HG02981 (cell line): ENCODE data around the gene TBL1Y.
"Not testable (repeated sequence)": the region's sequence is repeated elsewhere in the genome, so short reads cannot be mapped to it uniquely, and the experiment has no call there.

ENCODE experiments used
- ATAC-seq: cut with Tn5 transposase; IDR thresholded peaks from one replicate; pipeline ENCODE4 v1.9.1; 2021; ENCODE audit warnings: mild to moderate bottlenecking, moderate library complexity; ENCODE audit not compliant: unreplicated experiment

TBL1Y gene

DNA sequence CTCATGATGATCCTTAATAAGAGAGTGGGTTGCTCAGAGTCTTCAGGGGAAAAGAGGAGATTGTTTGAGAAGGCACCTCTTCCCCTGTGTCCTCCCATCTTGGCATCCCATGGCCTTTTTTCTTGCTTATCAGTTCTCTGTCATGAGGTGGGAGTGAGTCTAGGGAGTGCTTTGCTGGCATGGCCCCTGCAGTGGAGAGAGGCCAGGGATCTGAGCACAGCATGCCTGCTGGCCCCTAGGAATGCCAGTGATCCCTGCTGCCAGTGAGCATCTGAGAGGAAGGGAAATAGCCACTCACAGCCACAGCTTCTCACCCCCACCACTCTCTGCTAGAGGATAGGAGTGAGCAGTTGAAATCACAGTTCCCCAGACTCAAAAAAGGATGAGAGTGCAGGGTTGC is 168.2 kb downstream of the TBL1Y start:
- no peak for ATAC-seq

DNA sequence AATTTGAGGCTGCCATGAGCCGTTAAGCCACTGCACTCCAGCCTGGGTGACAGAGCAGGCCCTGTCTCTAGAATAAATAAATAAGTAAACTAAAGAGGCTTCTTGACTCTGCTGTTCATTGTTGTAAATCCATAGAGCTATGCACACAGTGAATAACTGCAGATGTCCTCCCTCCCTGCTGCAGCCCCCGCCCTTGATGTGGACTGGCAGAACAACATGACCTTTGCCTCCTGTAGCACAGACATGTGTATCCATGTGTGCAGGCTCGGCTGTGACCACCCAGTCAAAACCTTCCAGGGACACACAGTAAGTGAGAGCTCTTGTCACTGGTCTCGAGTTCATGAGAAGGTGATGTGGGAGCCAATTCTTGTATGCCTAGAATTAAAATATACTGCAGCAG is 170.1 kb downstream of the TBL1Y start:
- not testable (repeated sequence) for ATAC-seq

DNA sequence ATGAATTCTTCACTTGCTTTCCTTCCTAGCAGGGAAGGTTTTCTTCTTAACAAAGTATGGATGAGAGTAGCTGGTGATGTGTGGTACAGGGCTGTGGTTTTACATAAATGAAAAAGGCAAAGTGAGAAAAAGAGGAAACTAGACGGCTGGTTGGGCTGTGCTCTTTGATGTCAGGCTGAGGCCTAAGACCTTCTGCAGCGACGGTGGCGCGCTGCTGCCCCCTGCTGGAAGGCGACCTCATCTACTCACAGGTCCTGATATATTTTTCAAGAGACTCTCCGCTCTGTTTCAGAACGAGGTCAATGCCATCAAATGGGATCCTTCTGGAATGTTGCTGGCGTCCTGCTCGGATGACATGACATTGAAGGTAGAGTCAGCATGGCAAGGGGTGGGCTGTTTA is 175.1 kb downstream of the TBL1Y start:
- ATAC-seq = peak; percentile 91

DNA sequence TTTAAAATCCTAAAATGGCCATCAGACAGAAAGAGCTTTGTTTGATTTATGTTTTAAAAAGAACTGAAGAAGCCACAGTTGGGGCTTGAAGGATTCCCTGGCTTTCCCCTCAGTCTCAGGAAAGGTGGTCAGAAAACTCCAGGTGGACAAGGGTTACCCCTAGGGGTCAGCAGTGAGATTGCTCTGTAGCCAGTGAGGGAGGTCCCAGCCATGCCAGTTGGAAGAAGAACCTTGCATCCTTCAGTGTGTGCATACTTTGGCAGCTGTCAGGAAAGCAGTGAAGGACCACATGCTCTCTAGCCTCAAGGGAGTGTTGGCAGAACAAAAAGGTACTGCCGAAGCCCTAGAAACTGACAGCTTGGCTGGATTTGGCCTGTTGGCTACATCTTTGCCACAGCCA is 182.3 kb downstream of the TBL1Y start:
- ATAC-seq = no peak

DNA sequence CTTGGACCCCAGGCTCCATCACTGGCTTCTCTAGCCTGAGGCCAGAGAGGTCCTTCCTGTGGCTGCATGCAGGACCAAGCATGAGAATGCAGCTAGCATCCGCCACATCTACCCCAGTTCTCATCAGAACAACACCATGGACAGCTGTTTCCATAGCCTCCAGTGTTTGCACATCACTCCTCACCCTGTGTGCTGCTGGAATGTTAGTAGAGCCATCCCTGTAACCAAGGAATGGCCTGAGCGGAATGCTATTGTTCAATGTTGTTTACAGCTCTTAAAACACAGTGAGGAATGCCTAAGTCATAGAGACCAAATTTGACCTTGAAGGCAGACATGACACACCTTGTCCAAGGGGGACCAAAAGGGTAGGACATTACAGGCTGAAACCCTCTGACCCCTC is 183.9 kb downstream of the TBL1Y start:
- no peak for ATAC-seq

DNA sequence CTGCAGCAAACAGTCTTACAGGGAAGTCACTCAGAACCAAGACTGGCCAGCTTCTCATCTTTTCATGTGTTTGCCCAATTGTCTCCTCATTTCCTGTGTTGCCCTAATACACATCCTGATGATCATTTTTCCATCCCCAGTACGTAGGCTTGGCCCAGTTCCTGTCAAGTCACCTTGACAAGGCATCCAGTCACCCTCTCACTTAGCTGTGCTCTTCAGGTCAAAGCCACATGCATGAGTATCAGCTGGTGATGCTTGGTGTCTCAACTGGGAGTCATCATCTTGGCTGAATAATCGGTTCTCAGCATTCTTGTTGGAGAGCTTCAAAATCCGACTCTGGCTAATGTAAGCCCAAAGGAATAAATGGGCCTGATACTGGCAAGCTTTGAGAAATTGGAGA is 186.5 kb downstream of the TBL1Y start:
- ATAC-seq = no peak

DNA sequence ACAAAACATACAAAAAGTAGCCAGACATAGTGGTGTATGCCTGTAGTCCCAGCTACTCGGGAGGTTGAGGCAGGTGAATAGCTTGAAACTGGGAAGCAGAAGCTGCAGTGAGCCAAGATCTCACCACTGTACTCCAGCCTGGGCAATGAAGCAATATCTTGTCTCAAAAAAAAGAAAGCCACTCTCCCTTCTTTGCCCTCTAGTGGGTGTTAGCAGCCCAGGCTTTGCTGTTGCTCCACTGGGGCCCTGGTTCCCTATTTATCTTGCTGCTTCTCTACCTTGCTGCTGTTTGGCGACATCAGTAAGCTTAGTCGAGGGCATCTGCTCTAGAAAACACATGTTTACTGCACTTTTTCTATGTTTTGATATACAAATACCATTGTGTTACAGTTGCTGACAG is 189.2 kb downstream of the TBL1Y start:
- ATAC-seq = no peak

DNA sequence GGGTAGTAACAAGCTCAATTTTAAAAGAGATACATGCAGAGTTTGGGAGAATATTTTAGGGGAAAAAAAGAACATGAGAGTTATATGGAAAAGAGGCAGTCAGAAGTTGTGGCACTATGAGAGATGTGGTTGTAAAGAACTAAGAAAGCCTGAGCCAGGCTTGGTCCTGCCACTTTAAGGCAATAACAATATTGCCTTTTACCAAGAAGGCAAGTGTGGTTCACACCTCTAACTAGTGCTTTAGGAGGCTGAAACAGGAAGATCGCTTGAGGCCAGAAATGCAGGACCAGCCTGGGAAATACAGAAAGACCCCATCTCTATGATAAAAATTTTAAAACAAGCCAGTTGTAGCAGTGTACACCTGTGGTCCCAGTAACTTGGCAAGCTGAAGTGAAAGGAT is 192.2 kb downstream of the TBL1Y start:
- no peak for ATAC-seq

DNA sequence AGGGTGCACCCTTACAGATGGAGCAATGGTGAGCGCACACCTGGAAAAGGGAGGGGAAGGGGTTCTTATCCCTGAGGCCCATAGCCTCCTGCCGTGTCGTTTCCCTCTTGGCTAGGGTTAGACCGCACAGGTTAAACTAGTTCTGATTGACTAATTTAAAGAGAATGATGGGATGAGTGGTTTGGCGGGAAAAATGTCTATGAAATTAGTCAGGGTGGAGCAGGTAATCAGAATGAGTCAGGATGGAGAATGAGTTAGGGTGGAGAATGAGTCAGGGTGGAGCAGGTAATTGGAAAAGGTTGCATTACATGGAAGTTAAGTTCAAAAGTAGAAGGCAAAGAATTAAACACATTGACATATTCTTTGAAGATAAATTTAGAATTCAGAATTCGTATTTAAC is 196.7 kb downstream of the TBL1Y start:
- no peak for ATAC-seq

DNA sequence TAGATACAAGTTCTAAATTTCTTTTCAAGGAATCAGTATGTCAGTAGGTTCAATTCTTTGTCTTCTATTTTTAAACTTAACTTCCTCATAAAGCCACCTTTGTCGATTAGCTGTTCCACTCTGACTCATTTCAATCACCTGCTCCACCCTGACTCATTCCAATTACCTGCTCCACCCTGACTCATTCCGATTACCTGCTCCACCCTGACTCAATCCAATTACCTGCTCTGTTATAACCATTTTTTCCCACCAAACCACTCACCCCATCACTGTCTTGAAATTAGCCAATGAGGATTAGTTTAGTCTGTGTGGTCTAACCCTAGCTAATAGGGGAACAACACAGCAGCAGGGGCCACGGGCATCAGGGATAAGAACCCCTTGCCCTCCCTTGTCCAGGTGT is 199.6 kb downstream of the TBL1Y start:
- no peak for ATAC-seq

DNA sequence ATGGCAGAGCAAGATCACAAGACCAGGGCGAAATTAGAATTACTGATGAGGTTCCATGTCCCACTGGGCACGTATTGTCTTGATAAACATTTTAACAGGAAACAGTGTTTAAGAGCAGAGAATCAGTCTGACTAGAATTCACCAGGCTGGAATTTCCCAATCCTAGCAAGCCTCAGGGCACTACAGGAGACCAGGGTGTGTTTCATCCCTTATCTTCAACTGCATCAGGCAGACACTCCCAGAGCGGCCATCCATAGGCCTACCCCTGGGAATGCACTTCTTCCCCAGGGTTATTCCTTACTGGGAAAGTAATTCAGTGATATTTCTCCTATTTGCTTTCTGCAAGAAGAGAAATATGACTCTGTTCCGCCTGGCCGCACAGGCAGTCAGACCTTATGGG is 205.4 kb downstream of the TBL1Y start:
- ATAC-seq = no peak

DNA sequence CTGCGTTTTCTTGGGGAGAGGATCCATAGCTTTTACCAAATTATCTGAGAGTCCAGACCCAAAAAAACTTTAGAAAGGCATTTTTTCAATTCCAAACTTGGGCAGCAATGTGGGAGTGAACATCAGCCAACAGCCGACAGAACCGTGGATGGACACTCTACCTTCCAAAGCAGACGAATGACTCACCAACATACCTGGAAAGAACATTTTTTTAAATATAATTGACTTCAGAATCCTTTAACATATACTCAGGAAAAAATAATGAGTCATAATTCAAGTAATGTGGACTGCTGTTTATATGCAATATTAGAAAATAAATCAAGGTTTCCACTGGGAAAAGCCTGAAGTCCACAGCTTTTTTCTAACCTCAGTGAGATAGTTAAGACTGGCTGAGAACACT is 211.7 kb downstream of the TBL1Y start:
- no peak for ATAC-seq

DNA sequence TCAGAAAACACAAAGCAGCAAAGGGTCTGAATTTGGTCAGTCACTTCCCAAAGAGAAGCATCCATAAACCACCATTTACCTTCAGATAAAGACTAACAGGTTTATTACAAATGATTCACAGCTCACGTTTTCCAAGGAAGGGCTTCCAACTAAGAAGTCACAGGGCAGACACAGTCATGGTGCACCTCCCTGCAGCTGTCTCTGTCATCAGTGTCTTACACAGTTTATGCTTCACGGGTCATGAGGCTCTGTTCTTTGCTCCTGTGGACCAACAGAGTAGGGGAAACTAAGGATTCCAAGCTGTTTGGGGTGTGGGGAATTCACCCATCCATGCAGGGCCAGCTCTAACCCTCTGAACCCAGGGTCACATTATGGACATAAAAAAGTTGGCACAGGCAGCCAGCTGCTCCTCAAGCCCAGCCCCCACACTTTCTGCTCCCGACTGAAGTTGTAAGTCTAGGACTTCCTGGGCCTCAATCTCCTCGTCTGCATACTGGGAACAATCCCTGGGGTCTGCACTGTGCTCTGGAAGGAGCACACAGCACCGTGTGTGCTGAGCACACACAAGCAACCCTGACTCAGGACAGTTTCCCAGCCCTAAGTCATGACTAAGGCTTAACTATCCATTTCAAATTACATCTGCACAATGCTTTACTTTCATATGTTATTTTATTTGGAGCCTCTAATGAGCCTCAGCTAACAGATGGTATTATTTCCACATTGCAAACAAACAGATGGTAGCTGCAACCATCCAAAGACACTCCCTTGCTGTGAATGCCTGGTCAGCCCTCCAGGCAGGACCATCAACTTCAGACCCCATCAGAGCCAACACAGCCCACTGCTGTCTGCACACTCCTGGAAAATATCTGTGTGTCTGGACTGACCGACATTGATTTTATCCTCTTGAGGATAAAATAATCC is 214.9 kb downstream of the TBL1Y start:
- ATAC-seq = no peak

DNA sequence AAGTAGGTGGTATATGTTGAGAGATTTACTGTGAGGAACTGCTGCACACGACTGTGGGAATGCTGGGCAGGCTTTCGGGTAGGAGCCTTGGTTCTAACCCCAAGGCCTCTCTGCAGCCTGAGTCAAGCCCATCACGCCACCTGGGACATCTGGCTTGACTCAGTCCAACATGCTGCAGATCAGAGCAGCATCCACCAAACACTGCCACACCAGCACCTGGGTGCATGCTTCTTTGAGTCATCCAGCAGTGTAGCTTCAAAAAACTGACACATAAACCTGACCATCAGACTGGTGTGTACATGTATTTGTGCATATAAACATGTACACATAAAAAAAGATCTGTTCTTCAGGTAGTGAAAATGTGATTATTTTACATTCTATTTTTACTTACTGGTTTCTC is 217.7 kb downstream of the TBL1Y start:
- ATAC-seq = no peak
